ENCODE results near the gene ZBTB43. TPM values are rescaled to one million over a fixed set of nuclear protein-coding genes. Genes with fewer than 3 reads are reported as not detected.

ZBTB43 gene, protein sequence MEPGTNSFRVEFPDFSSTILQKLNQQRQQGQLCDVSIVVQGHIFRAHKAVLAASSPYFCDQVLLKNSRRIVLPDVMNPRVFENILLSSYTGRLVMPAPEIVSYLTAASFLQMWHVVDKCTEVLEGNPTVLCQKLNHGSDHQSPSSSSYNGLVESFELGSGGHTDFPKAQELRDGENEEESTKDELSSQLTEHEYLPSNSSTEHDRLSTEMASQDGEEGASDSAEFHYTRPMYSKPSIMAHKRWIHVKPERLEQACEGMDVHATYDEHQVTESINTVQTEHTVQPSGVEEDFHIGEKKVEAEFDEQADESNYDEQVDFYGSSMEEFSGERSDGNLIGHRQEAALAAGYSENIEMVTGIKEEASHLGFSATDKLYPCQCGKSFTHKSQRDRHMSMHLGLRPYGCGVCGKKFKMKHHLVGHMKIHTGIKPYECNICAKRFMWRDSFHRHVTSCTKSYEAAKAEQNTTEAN
- total RNA-seq: 10 to 100 TPM; 20.5 to 28.4 TPM

DNA sequence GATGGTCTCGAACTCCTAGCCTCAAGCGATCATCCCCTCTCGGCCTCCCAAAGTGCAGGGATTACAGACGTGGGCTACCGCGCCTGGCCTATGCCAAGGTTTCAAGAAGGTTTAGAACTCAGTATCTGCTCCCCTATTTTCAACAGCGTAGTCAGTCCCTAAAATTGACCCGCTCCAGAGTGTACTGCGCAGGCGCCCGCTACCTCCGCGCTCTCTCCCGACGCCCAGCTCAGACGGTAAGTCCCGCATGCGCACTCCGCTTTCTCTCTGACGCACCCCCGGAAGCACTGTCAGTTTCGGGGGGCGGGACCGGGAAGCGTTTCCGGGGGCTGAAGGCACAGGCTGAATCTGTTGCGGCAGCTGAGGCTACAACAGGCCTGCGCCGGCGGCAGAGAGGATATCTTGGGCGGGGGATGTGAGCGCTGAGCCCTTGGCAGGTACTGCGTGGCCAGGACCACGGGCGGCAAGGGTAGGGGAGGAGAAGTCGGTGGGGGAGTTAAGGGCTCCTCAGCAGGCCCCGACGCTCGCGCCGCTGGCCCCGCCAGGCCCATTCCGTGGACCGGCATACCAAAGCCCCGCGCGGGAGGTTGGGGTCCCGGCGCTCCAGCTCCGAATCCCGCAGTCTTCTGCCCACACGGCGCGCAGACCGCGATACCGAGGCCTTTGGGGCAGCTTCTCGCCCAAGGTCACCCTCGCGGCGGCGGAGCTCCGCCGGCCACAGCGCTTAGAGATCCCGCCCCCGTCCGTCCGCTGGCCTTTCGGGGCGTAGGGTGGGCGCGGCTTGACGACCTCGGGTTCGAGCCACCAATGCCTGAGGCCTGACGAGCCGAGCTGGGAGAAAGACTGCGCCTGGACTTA, at the start of gene ZBTB43:
Gene ZBTB43 (plus strand): TSS at position 345 of the 858 bp plus-strand sequence. CDS start 27,470 bp downstream, outside the sequence.
- H3K4me3 Mint-ChIP-seq: peak within 1 kb of the TSS; percentile 89
- POLR2A ChIA-PET: interaction anchor here (1.0 to 1.5 kb wide), 6 partner anchors 15 to 85 kb away, joined by 3 to 9 read pairs (median 4); partner anchors contain the start of gene ZBTB34
- no peaks in the 10 kb centered on the region for H3K9me3 Mint-ChIP-seq
- peak within 1 kb of the TSS; percentile 96 for H3K27ac Mint-ChIP-seq
- intact Hi-C loops (cut with micrococcal nuclease): loop anchor here (1.0 to 2.0 kb wide), 3 partner anchors 14 to 83 kb away; partner anchors contain the start of gene ZBTB34
- no peaks in the 10 kb centered on the region for H3K27me3 Mint-ChIP-seq
- CTCF ChIA-PET: interaction anchor here (1.0 to 1.9 kb wide), 4 partner anchors 23 to 99 kb away, joined by 4 to 15 read pairs (median 6); no protein-coding TSS in a partner anchor
- peaks cover 7% of the 10 kb centered on the region for H3K36me3 Mint-ChIP-seq
- peaks cover 28% of the 10 kb centered on the region for H3K4me1 Mint-ChIP-seq (ENCODE audit: low read depth)
- peak; percentile 99 for DNase-seq

DNA sequence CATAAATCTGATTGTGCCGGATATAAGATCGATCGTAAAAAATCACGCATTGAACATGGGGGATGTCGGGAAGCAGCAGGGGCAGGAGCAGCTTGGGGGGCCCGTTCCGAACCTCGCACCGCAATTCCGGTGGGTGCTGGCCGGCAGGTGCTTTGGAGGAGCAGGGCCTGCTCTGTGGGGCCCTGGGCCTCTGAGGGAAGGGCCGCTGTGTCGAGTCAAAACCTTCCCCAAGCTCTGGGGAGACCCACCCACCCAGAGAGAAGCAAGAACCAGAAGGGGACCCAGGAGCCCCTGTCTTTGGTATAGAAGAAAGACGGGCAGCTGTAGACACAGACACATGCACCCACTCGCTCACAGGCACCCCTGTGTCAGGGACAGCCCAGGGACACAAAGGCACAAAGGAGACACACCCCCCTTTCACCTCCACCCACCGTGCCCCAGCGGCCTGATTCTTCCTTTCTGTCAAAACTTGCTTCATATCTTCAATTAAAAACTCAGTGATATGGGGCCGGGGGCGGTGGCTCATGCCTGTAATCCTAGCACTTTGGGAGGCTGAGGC, 49.4 kb upstream of the ZBTB43 start:
- no peaks in the 10 kb centered on the region for H3K36me3 Mint-ChIP-seq
- no peak for DNase-seq
- no peaks in the 10 kb centered on the region for H3K9me3 Mint-ChIP-seq
- ChIA-PET CTCF (no interaction called here), POLR2A (no interaction called here)
- peaks cover 2% of the 10 kb centered on the region for H3K27me3 Mint-ChIP-seq
- intact Hi-C loops (cut with micrococcal nuclease): no loop called here
- no peak overlapping the region for H3K4me3 Mint-ChIP-seq
- H3K4me1 Mint-ChIP-seq (ENCODE audit: low read depth): no peaks in the 10 kb centered on the region
- no peak overlapping the region for H3K27ac Mint-ChIP-seq

DNA sequence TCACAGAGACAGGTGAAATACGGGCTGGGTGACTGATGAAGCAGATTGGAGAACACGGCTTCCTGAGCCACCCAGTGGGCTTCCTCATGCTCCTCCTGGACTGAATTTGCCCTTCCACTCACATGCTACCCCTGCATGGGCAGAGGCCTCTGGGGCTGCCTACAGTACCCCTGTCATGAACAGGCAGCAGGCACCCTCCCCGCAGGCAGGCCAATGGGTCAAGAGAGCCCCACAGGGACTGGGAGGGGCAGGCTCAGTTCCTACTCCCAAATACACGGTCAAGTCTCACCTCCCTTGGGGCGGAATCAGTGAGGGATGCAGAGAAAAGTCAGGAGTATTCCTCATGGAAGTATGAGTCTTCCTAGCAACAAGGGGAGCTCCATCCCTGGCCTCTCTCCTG, 48.6 kb upstream of the ZBTB43 start:
- Mint-ChIP-seq H3K4me3 (no peak overlapping the region), H3K4me1 (ENCODE audit: low read depth) (no peaks in the 10 kb centered on the region), H3K36me3 (no peaks in the 10 kb centered on the region), H3K9me3 (no peaks in the 10 kb centered on the region), H3K27ac (no peak overlapping the region), H3K27me3 (no peaks in the 10 kb centered on the region)
- ChIA-PET POLR2A (no interaction called here), CTCF (no interaction called here)
- no peak for DNase-seq
- intact Hi-C loops (cut with micrococcal nuclease): no loop called here

DNA sequence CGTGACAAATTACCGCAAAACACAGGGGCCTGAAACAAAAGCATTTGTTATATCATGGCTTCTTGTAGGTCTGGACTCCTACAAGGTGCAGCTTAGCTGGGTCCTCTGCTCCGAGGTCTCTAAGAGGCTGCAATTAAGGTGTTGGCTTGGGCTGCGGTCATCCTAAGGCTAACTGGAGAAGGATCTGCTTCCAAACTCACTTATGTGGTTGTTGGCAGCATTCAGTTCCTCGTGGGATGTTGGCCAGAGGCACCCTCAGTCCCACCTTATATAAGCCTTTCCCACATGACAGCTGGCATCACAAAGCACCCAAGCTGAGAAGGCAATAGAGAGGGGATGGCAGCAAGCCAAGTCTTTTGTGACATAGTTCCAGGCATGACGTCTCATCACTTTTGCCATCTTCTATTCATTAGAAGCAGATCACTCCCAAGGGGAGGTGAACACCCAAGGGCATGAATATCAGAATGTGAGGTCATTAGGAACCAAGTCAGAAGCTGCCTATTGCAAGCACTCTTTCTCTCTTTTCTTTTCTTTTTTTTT, 47.9 kb upstream of the ZBTB43 start:
- Mint-ChIP-seq H3K27ac (no peak overlapping the region), H3K9me3 (no peaks in the 10 kb centered on the region), H3K36me3 (no peaks in the 10 kb centered on the region), H3K4me1 (ENCODE audit: low read depth) (no peaks in the 10 kb centered on the region), H3K27me3 (peaks cover 2% of the 10 kb centered on the region), H3K4me3 (no peak overlapping the region)
- CTCF ChIA-PET: interaction anchor here (0.7 to 1.1 kb wide), 2 partner anchors 52 to 54 kb away, joined by 3 to 4 read pairs; no protein-coding TSS in a partner anchor
- intact Hi-C loops (cut with micrococcal nuclease): no loop called here
- POLR2A ChIA-PET: no interaction called here
- DNase-seq: no peak

DNA sequence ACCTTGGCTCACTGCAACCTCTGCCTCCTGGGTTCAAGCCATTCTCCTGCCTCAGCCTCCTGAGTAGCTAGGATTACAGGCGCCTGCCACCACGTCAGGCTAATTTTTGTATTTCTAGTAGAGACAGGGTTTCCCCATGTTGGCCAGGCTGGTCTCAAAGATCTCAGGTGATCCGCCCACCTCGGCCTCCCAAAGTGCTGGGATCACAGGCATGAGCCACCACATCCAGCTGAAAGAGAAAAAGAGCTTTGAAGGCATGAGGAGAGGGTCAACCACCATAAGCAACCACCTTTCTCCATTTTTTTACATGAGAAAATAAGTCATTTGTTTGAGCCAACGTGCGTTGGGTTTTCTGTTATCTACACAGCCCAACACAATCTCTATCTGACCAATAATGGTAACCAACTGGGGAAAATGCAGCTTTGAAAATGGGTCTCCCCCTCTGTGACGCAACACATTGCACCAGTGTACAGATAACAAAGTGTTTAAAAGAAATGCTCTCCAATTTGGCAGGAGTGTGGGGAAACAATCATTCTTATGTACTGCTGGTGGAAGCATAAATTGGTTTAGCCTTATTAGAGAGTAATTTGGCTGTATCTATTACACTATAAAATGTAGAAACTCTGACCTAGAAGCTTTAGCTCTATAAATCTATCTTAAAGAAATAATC, 45.8 kb upstream of the ZBTB43 start:
- ChIA-PET CTCF (interaction anchor here (1.0 to 2.2 kb wide), 3 partner anchors 10 to 56 kb away, joined by 3 to 10 read pairs (median 4); no protein-coding TSS in a partner anchor), POLR2A (no interaction called here)
- Mint-ChIP-seq H3K4me1 (ENCODE audit: low read depth) (no peaks in the 10 kb centered on the region), H3K36me3 (no peaks in the 10 kb centered on the region), H3K4me3 (no peak overlapping the region), H3K27ac (no peak overlapping the region), H3K27me3 (peaks cover 2% of the 10 kb centered on the region), H3K9me3 (no peaks in the 10 kb centered on the region)
- DNase-seq: no peak
- intact Hi-C loops (cut with micrococcal nuclease): no loop called here

DNA sequence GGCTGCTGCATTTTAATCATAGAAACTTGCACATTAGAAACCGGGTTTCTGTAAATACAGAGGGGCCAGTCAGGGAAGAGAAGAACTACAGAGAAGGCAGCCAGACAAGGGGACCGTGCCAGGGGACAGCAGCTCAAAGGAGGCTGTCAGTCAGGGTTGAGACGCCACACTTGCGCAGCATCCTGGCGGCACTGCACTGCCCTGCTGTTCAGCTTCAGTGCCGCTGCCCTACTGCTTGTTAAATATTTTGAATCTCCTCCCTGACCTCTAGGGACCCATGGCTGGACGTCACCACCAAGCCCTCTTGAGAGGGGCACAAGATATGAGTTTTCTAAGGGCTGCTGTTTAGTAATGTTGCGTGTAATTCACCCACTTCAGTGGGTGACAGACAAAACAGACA, 43.6 kb upstream of the ZBTB43 start:
- no peaks in the 10 kb centered on the region for H3K4me1 Mint-ChIP-seq (ENCODE audit: low read depth)
- POLR2A ChIA-PET: no interaction called here
- no peak overlapping the region for H3K27ac Mint-ChIP-seq
- no peaks in the 10 kb centered on the region for H3K36me3 Mint-ChIP-seq
- H3K9me3 Mint-ChIP-seq: no peaks in the 10 kb centered on the region
- DNase-seq: no peak
- CTCF ChIA-PET: interaction anchor here (2.2 kb wide), 1 partner anchor 55 kb away, joined by 10 read pairs; no protein-coding TSS in a partner anchor
- H3K27me3 Mint-ChIP-seq: peaks cover 2% of the 10 kb centered on the region
- intact Hi-C loops (cut with micrococcal nuclease): no loop called here
- no peak overlapping the region for H3K4me3 Mint-ChIP-seq

DNA sequence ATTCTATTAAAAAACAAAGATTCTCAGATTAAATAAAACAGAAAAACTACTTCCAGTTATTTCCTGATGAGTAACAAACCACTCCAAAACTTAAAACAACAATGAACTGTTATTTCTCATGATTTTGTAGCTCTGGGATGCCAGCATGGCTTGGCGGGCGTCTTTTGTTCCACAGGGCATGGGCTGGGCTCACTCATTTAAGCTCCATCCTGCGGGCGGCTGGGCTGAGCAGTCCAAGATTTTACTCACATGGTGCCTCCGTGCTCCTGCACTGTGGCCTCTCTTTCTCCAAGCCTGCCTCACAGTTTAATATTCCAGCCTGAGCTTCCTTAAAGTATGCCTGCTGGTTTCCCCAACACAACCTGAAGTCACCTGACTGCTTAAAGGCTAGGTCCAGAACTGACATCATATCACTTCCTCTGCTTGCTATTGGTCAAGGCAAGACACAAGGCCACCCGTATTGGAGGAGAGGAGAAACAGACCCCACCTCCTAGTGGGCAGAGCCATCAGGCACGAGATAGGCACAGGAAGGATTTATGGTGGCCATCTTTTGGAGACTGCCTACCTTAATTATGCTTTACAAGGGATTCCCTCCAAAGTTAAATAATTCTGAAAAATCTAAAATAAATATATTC, 41.6 kb upstream of the ZBTB43 start:
- ChIA-PET CTCF (interaction anchor here (1.0 to 1.2 kb wide), 3 partner anchors 19 to 61 kb away, joined by 3 to 5 read pairs (median 3); no protein-coding TSS in a partner anchor), POLR2A (no interaction called here)
- Mint-ChIP-seq H3K9me3 (no peaks in the 10 kb centered on the region), H3K27me3 (peaks cover 2% of the 10 kb centered on the region), H3K4me1 (ENCODE audit: low read depth) (no peaks in the 10 kb centered on the region), H3K27ac (no peak overlapping the region), H3K36me3 (no peaks in the 10 kb centered on the region), H3K4me3 (no peak overlapping the region)
- intact Hi-C loops (cut with micrococcal nuclease): no loop called here
- DNase-seq: peak; percentile 11

DNA sequence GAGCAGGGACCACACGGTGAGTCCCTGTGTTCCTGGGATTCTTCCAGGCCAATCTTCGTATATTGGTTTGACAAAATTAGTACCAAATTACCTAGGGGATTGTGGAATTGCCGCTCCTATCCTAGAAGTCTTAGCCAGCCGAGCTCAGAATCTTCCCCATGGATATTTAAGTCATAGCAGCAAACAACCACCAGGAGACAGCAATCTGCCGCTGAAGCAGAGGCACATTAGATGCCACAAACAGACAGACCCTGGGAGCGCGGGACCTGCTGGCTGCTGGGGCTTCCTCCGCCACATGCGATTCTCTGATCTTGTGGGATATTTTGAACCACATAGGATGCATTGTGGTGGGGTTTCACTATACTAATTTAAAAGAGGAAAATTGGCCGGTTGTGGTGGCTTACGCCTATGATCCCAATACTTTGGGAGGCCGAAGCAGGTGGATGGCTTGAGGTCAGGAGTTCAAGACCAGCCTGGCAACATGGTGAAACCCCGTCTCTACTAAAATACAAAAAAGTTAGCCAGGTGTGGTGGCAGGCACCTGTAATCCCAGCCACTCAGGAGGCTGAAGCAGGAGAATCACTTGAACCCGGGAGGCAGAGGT, 31.7 kb upstream of the ZBTB43 start:
- H3K4me1 Mint-ChIP-seq (ENCODE audit: low read depth): no peaks in the 10 kb centered on the region
- POLR2A ChIA-PET: no interaction called here
- peak; percentile 21 for DNase-seq
- H3K9me3 Mint-ChIP-seq: no peaks in the 10 kb centered on the region
- no peaks in the 10 kb centered on the region for H3K36me3 Mint-ChIP-seq
- peaks cover 14% of the 10 kb centered on the region for H3K27me3 Mint-ChIP-seq
- intact Hi-C loops (cut with micrococcal nuclease): no loop called here
- H3K4me3 Mint-ChIP-seq: no peak overlapping the region
- H3K27ac Mint-ChIP-seq: no peak overlapping the region
- CTCF ChIA-PET: interaction anchor here (0.6 to 4.7 kb wide), 5 partner anchors 8 to 71 kb away, joined by 3 to 30 read pairs (median 4); no protein-coding TSS in a partner anchor

DNA sequence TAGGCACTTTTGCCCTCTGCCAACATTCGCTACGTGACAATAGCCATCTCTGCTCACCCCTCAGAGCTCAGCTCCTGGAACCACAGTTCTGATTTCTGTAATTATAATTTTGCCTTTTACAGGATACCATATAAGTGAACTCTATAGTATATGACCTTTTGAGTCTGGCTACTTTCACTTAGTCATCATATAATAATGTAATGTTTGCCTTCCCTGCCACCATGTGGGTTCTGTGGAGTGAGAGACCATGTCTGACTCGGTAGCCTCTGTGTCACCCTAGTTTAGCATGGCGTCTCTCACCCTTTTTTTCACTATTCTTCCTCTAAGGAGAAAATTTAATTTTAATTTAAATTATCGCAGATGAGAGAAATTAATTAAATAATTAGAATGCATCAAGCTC, 28.9 kb upstream of the ZBTB43 start:
- Mint-ChIP-seq H3K27me3 (peaks cover 22% of the 10 kb centered on the region), H3K36me3 (no peaks in the 10 kb centered on the region), H3K4me1 (ENCODE audit: low read depth) (no peaks in the 10 kb centered on the region), H3K27ac (no peak overlapping the region), H3K9me3 (no peaks in the 10 kb centered on the region), H3K4me3 (no peak overlapping the region)
- ChIA-PET CTCF (interaction anchor here (12.5 kb wide), 1 partner anchor 71 kb away, joined by 447 read pairs; no protein-coding TSS in a partner anchor), POLR2A (no interaction called here)
- intact Hi-C loops (cut with micrococcal nuclease): no loop called here
- DNase-seq: no peak

DNA sequence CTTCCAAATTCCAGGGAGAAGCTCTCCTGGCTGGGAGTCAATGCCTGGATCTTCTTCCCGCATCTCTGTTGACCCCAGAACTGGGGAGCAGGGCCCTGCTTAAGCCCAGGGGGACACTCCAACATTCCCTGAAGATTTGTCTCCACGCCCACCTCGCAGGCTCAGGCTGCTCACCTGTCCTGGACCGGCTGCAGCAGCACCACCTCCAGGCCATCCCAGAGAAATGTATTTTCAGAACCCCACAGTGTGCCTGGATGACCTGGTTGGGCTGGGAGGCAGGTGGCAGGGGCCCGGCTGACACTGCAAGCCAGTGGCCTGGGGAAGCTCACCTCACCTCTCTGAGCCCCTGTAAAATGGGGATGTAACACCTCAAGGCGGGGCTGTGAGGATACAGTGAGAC, 27.1 kb upstream of the ZBTB43 start:
- peak; percentile 13 for DNase-seq
- Mint-ChIP-seq H3K9me3 (no peaks in the 10 kb centered on the region), H3K4me1 (ENCODE audit: low read depth) (no peaks in the 10 kb centered on the region), H3K27ac (no peak overlapping the region), H3K36me3 (no peaks in the 10 kb centered on the region), H3K27me3 (peaks cover 29% of the 10 kb centered on the region), H3K4me3 (no peak overlapping the region)
- intact Hi-C loops (cut with micrococcal nuclease): no loop called here
- POLR2A ChIA-PET: interaction anchor here (0.6 kb wide), 1 partner anchor 29 kb away, joined by 3 read pairs; no protein-coding TSS in a partner anchor
- CTCF ChIA-PET: interaction anchor here (12.5 kb wide), 1 partner anchor 73 kb away, joined by 447 read pairs; no protein-coding TSS in a partner anchor
